Mammary epithelial cell (primary cell): ENCODE data around the gene STARD13.

Experiments used
- EZH2 ChIP-seq: IDR thresholded peaks from 2 replicates; pipeline ENCODE4 v1.6.1; 2012; ENCODE audit warnings: low read length, inconsistent platforms, borderline replicate concordance
- TF ChIP-seq, protein P1 (sequence below), 2 donors: IDR thresholded peaks in 1 of 2; conservative IDR thresholded peaks in 1 of 2; 2 replicates each; pipeline ENCODE4 v1.5.1; 2011 to 2012; ENCODE audit warnings: inconsistent platforms in 2 of 2, low read length in 2 of 2, mild to moderate bottlenecking in 2 of 2, control low read depth in 1 of 2, low read depth in 1 of 2; ENCODE audit not compliant: insufficient read depth in 1 of 2; ENCODE audit errors: extremely low read depth in 1 of 2

DNA sequence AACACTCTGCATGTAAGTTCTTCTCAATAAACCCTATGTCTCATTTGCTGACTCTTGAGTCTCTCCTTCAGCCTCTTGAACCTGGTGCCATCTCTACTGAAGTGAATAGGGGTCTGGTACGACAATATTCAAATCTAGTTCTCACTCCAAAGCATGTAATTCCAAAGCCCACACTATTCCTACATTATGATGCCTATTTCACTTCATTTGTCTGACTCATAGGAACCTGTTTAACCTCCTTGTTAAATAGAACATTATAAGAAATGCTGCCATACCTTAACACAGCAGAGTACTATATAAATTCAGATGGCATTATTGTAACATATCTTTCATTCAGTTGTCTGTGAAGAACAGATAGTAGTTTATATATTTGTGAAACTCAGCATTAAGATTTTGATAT, 67.1 kb downstream of the STARD13 start:
- TF ChIP-seq, protein P1, sequence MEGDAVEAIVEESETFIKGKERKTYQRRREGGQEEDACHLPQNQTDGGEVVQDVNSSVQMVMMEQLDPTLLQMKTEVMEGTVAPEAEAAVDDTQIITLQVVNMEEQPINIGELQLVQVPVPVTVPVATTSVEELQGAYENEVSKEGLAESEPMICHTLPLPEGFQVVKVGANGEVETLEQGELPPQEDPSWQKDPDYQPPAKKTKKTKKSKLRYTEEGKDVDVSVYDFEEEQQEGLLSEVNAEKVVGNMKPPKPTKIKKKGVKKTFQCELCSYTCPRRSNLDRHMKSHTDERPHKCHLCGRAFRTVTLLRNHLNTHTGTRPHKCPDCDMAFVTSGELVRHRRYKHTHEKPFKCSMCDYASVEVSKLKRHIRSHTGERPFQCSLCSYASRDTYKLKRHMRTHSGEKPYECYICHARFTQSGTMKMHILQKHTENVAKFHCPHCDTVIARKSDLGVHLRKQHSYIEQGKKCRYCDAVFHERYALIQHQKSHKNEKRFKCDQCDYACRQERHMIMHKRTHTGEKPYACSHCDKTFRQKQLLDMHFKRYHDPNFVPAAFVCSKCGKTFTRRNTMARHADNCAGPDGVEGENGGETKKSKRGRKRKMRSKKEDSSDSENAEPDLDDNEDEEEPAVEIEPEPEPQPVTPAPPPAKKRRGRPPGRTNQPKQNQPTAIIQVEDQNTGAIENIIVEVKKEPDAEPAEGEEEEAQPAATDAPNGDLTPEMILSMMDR (conservative IDR thresholded peaks at IDR 0.05 in 1 of 2, IDR thresholded peaks at IDR 0.05 in 1 of 2; ENCODE audit: extremely low read depth in 1 of 2, insufficient read depth in 1 of 2, low read depth in 1 of 2, low read length in 2 of 2): no peak
- TF ChIP-seq EZH2: no peak
